H9 (cell line): ENCODE results near the gene DPM3. TPM values are rescaled to one million over a fixed set of nuclear protein-coding genes. Genes with fewer than 3 reads are reported as not detected.

Source experiments
- DNase-seq: peaks from one replicate; pipeline ENCODE4 v3.0.0-alpha.2; 2017
- H2AFZ ChIP-seq: one replicate; pipeline ENCODE4 v1.6.1; 2013; ENCODE audit warnings: mild to moderate bottlenecking, low read length, control low read depth, moderate library complexity
- H2AK5ac ChIP-seq: 2 replicates; pipeline ENCODE4 v1.6.1; 2013; ENCODE audit warnings: low read length, control low read depth, mixed read lengths; ENCODE audit not compliant: insufficient read length
- H2BK120ac ChIP-seq: one replicate; pipeline ENCODE4 v1.6.1; 2013; ENCODE audit warnings: low read depth, mild to moderate bottlenecking, low read length, control low read depth, inconsistent platforms; ENCODE audit not compliant: poor library complexity, severe bottlenecking
- H2BK12ac ChIP-seq: 2 replicates; pipeline ENCODE4 v1.6.1; 2013; ENCODE audit warnings: low read length, control low read depth, mixed read lengths, low read depth; ENCODE audit not compliant: insufficient read length
- H2BK15ac ChIP-seq: 2 replicates; pipeline ENCODE4 v1.6.1; 2013; ENCODE audit warnings: low read depth, low read length, control low read depth
- H2BK20ac ChIP-seq: one replicate; pipeline ENCODE4 v1.6.1; 2013; ENCODE audit warnings: low read depth, mild to moderate bottlenecking, low read length, control low read depth, inconsistent platforms; ENCODE audit not compliant: poor library complexity, severe bottlenecking
- H2BK5ac ChIP-seq: 2 replicates; pipeline ENCODE4 v1.6.1; 2013; ENCODE audit warnings: low read length, control low read depth, mixed read lengths; ENCODE audit not compliant: insufficient read length
- H3K14ac ChIP-seq: 2 replicates; pipeline ENCODE4 v1.6.1; 2013; ENCODE audit warnings: low read length, control low read depth; ENCODE audit not compliant: insufficient read depth
- H3K18ac ChIP-seq: 2 replicates; pipeline ENCODE4 v1.6.1; 2013; ENCODE audit warnings: low read depth, mild to moderate bottlenecking, mixed read lengths, low read length, control low read depth; ENCODE audit not compliant: insufficient read length
- H3K23ac ChIP-seq: 2 replicates; pipeline ENCODE4 v1.6.1; 2013; ENCODE audit warnings: low read length, control low read depth, mixed read lengths, low read depth; ENCODE audit not compliant: insufficient read length
- H3K23me2 ChIP-seq: 2 replicates; pipeline ENCODE4 v1.6.1; 2013; ENCODE audit warnings: low read depth, mild to moderate bottlenecking, mixed read lengths, low read length, control low read depth; ENCODE audit not compliant: insufficient read length, poor library complexity, severe bottlenecking
- H3K27ac ChIP-seq: 2 replicates; pipeline ENCODE4 v1.5.1; 2013; ENCODE audit warnings: low read length, control low read depth, mixed read lengths, low read depth; ENCODE audit not compliant: insufficient read length
- H3K27me3 ChIP-seq: 2 replicates; pipeline ENCODE4 v1.6.1; 2013; ENCODE audit warnings: low read length, control low read depth, inconsistent platforms; ENCODE audit not compliant: insufficient read depth
- H3K4ac ChIP-seq: 2 replicates; pipeline ENCODE4 v1.6.1; 2013; ENCODE audit warnings: low read depth, mild to moderate bottlenecking, control low read depth, inconsistent platforms, low read length, moderate library complexity
- H3K4me1 ChIP-seq: 2 replicates; pipeline ENCODE4 v1.6.1; 2013; ENCODE audit warnings: low read length, control low read depth, inconsistent platforms; ENCODE audit not compliant: insufficient read depth
- H3K4me2 ChIP-seq: 2 replicates; pipeline ENCODE4 v1.6.1; 2013; ENCODE audit warnings: low read length, control low read depth, mixed read lengths; ENCODE audit not compliant: insufficient read length, insufficient read depth
- H3K56ac ChIP-seq: 2 replicates; pipeline ENCODE4 v1.6.1; 2013; ENCODE audit warnings: low read depth, mild to moderate bottlenecking, mixed read lengths, low read length, control low read depth; ENCODE audit not compliant: insufficient read length
- H3K79me1 ChIP-seq: 2 replicates; pipeline ENCODE4 v1.6.1; 2013; ENCODE audit warnings: low read depth, mild to moderate bottlenecking, moderate library complexity, low read length, control low read depth, inconsistent platforms; ENCODE audit not compliant: insufficient read depth, poor library complexity, severe bottlenecking
- H3K79me2 ChIP-seq: 2 replicates; pipeline ENCODE4 v1.6.1; 2013; ENCODE audit warnings: low read length, control low read depth, inconsistent platforms; ENCODE audit not compliant: insufficient read depth
- H3K9ac ChIP-seq: 2 replicates; pipeline ENCODE4 v1.6.1; 2013; ENCODE audit warnings: low read length, control low read depth, mixed read lengths; ENCODE audit not compliant: insufficient read length; ENCODE audit errors: extremely low read depth
- H3K9me3 ChIP-seq: one replicate; pipeline ENCODE4 v1.6.1; 2013; ENCODE audit warnings: low read depth, low read length, inconsistent platforms; ENCODE audit not compliant: control insufficient read depth
- H3T11ph ChIP-seq: one replicate; pipeline ENCODE4 v1.6.1; 2013; ENCODE audit warnings: mild to moderate bottlenecking, low read length, control low read depth, inconsistent platforms
- H4K20me1 ChIP-seq: one replicate; pipeline ENCODE4 v1.6.1; 2013; ENCODE audit not compliant: control insufficient read depth, insufficient read length, insufficient read depth
- H4K5ac ChIP-seq: 2 replicates; pipeline ENCODE4 v1.6.1; 2013; ENCODE audit warnings: low read depth, mild to moderate bottlenecking, mixed read lengths, low read length, control low read depth; ENCODE audit not compliant: insufficient read length
- H4K8ac ChIP-seq: replicated peaks from 2 replicates; pipeline ENCODE4 v1.6.1; 2013; ENCODE audit warnings: low read length, control low read depth, mixed read lengths, low read depth; ENCODE audit not compliant: insufficient read length
- H4K91ac ChIP-seq: 2 replicates; pipeline ENCODE4 v1.6.1; 2013; ENCODE audit warnings: low read depth, mild to moderate bottlenecking, moderate library complexity, mixed read lengths, low read length, control low read depth; ENCODE audit not compliant: insufficient read length
- H3K27ac Mint-ChIP-seq, 3 experiments: 2 replicates in 2 of 3; 3 replicates in 1 of 3; pipeline ENCODE4 v1.8.0; 2020 to 2021; ENCODE audit warnings: mixed read lengths in 3 of 3, mild to moderate bottlenecking in 1 of 3, moderate library complexity in 1 of 3
- H3K27me3 Mint-ChIP-seq: 2 replicates; pipeline ENCODE4 v1.8.0; 2021; ENCODE audit warnings: low read depth, mild to moderate bottlenecking, moderate library complexity, mixed read lengths
- H3K36me3 Mint-ChIP-seq, 3 experiments: 2 replicates in 2 of 3; 3 replicates in 1 of 3; pipeline ENCODE4 v1.8.0; 2020 to 2021; ENCODE audit warnings: low read depth in 3 of 3, mixed read lengths in 3 of 3; ENCODE audit not compliant: insufficient read depth in 1 of 3
- H3K4me1 Mint-ChIP-seq, 2 experiments: 2 replicates each; pipeline ENCODE4 v1.8.0; 2020; ENCODE audit warnings: mixed read lengths in 2 of 2
- H3K4me3 Mint-ChIP-seq, 2 experiments: 2 replicates in 1 of 2; 3 replicates in 1 of 2; pipeline ENCODE4 v1.8.0; 2020 to 2021; ENCODE audit warnings: mild to moderate bottlenecking in 2 of 2, mixed read lengths in 2 of 2, moderate library complexity in 1 of 2
- H3K9me3 Mint-ChIP-seq, 2 experiments: 2 replicates in 1 of 2; 3 replicates in 1 of 2; pipeline ENCODE4 v1.8.0; 2020; ENCODE audit warnings: mild to moderate bottlenecking in 2 of 2, mixed read lengths in 2 of 2, moderate library complexity in 1 of 2
- WGBS: extraction: QIAGEN DNeasy Blood & Tissue Kit; methylation state at CpG from one replicate; pipeline ENCODE4 v1.1.7; 2013; ENCODE audit warnings: missing lambda C conversion rate, low lambda C conversion rate, mixed read lengths; ENCODE audit not compliant: insufficient read length; ENCODE audit errors: extremely low coverage; 5-methylcytosine and 5-hydroxymethylcytosine counted together
- total RNA-seq: library from RNA; stranded (reverse); gene quantifications from 2 replicates; pipeline ENCODE4 v1.2.1, GENCODE V29; 2021
- TF ChIP-seq, protein P1 (sequence below): fragments of 200-600 bp; sonication (generic); conservative IDR thresholded peaks from 3 replicates; pipeline ENCODE4 v1.8.0; 2021; ENCODE audit warnings: antibody characterized with exemption, mild to moderate bottlenecking

Gene DPM3
- total RNA-seq, 1 experiment from 2014 or later = 48.5 TPM

DNA sequence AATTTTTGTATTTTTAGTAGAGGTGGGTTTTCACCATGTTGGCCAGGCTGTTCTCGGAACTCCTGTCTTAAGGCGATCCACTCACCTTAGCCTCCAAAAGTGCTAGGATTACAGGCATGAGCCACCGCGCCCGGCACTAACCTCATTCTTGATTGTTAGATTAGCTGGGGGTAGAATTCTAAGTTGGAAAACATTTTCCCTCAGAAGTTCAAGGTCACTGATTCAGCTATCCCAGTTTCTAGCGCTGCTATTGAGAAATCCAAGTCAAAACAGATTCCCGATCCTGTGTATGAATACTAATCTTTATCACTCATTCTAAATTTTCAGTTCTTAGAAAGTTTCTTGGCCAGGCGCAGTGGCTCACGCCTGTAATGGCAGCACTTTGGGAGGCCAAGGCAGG, 37.0 kb downstream of the DPM3 start:
- no peak overlapping the region for H4K8ac ChIP-seq
- no peak overlapping the region for H4K5ac ChIP-seq
- no peaks in the 10 kb centered on the region for H3K4me1 ChIP-seq
- H4K91ac ChIP-seq = no peak overlapping the region
- DNase-seq = no peak
- H2BK15ac ChIP-seq = no peak overlapping the region
- no peak overlapping the region for H3K56ac ChIP-seq
- H3K9ac ChIP-seq = no peak overlapping the region
- Mint-ChIP-seq H3K36me3 (no peaks in the 10 kb centered on the region), H3K9me3 (peaks cover 0 to under 1% of the 10 kb centered on the region in 2 experiments; a peak in 1 of 5 replicates), H3K4me3 (no peak overlapping the region), H3K4me1 (no peaks in the 10 kb centered on the region), H3K27ac (no peak overlapping the region), H3K27me3 (peaks cover 49% of the 10 kb centered on the region)
- H3K4me2 ChIP-seq = no peak overlapping the region
- H3K18ac ChIP-seq = no peak overlapping the region
- no peak overlapping the region for H2BK120ac ChIP-seq
- no peak overlapping the region for H3K4ac ChIP-seq
- TF ChIP-seq, protein P1, sequence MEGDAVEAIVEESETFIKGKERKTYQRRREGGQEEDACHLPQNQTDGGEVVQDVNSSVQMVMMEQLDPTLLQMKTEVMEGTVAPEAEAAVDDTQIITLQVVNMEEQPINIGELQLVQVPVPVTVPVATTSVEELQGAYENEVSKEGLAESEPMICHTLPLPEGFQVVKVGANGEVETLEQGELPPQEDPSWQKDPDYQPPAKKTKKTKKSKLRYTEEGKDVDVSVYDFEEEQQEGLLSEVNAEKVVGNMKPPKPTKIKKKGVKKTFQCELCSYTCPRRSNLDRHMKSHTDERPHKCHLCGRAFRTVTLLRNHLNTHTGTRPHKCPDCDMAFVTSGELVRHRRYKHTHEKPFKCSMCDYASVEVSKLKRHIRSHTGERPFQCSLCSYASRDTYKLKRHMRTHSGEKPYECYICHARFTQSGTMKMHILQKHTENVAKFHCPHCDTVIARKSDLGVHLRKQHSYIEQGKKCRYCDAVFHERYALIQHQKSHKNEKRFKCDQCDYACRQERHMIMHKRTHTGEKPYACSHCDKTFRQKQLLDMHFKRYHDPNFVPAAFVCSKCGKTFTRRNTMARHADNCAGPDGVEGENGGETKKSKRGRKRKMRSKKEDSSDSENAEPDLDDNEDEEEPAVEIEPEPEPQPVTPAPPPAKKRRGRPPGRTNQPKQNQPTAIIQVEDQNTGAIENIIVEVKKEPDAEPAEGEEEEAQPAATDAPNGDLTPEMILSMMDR = no peak
- H3K23me2 ChIP-seq = no peaks in the 10 kb centered on the region
- H4K20me1 ChIP-seq = no peaks in the 10 kb centered on the region
- H3T11ph ChIP-seq = no peak overlapping the region
- H3K79me2 ChIP-seq = no peaks in the 10 kb centered on the region
- no peak overlapping the region for H2BK12ac ChIP-seq
- H3K23ac ChIP-seq = no peak overlapping the region
- no peaks in the 10 kb centered on the region for H3K9me3 ChIP-seq
- no peak overlapping the region for H2AK5ac ChIP-seq
- no peaks in the 10 kb centered on the region for H3K27me3 ChIP-seq
- no peaks in the 10 kb centered on the region for H3K79me1 ChIP-seq
- H3K27ac ChIP-seq = no peak overlapping the region
- no peak overlapping the region for H3K14ac ChIP-seq
- no peak overlapping the region for H2BK5ac ChIP-seq
- WGBS = no CpG with 5 or more reads among the region's 9 CpGs
- no peak overlapping the region for H2BK20ac ChIP-seq
- no peak overlapping the region for H2AFZ ChIP-seq
